HG02623 (cell line): ENCODE results near the gene NTF4.
A peak's percentile ranks its signal among the peaks of the same experiment; 100 is the strongest.
"Not testable (repeated sequence)": the region's sequence is repeated elsewhere in the genome, so short reads cannot be mapped to it uniquely, and the experiment has no call there.

Experiments used
- ATAC-seq: cut with Tn5 transposase; IDR thresholded peaks from one replicate; pipeline ENCODE4 v1.9.1; 2021; ENCODE audit warnings: moderate library complexity; ENCODE audit not compliant: unreplicated experiment

The NTF4 gene

GRCh38 chr19:49024233-49024632 is 40.4 kb downstream of the NTF4 start, which contains the start of gene CGB3:
CGB3 (minus strand) TSS chr19:49024333; CDS start chr19:49023971, 362 bp downstream.
- not testable (repeated sequence) for ATAC-seq

GRCh38 chr19:49022116-49022515 is 42.5 kb downstream of the NTF4 start:
- no peak for ATAC-seq

GRCh38 chr19:49020931-49021895 is 43.4 kb downstream of the NTF4 start:
- no peak for ATAC-seq

GRCh38 chr19:49020342-49020741 is 44.3 kb downstream of the NTF4 start:
- no peak for ATAC-seq

- ATAC-seq, result no peak
Measured at GRCh38 chr19:49019242-49019932, 45.2 kb downstream of the NTF4 start.

GRCh38 chr19:49018388-49019241 is 46.0 kb downstream of the NTF4 start:
- ATAC-seq, result not testable (repeated sequence)

- ATAC-seq, result peak; percentile 52
Measured at GRCh38 chr19:49017666-49018351, 46.8 kb downstream of the NTF4 start.

- ATAC-seq, result no peak
Measured at GRCh38 chr19:49017041-49017665, 47.5 kb downstream of the NTF4 start, which contains the start of gene LHB. LHB (minus strand) TSS chr19:49017091; CDS start chr19:49017081, 10 bp downstream.

GRCh38 chr19:49016067-49016839 is 48.4 kb downstream of the NTF4 start:
- ATAC-seq, result no peak

GRCh38 chr19:49014870-49015255 is 49.8 kb downstream of the NTF4 start:
- ATAC-seq, result no peak

- ATAC-seq, result no peak
Measured at GRCh38 chr19:49014123-49014869, 50.3 kb downstream of the NTF4 start.

- ATAC-seq, result no peak
Measured at GRCh38 chr19:49011194-49011593, 53.4 kb downstream of the NTF4 start.
